Breast epithelium (tissue), 3 donors: ENCODE results near the gene CDK5RAP2.

ENCODE experiments used
- CTCF ChIP-seq, 3 donors: fragments of 450-650 bp; IDR thresholded peaks; one replicate each; pipeline ENCODE4 v1.5.1; 2016 to 2017; ENCODE audit warnings: antibody characterized with exemption in 3 of 3, mild to moderate bottlenecking in 3 of 3, moderate library complexity in 3 of 3
- POLR2A ChIP-seq: fragments of 450-650 bp; IDR thresholded peaks from one replicate; pipeline ENCODE4 v1.6.1; 2016; ENCODE audit warnings: antibody characterized with exemption, mild to moderate bottlenecking, moderate library complexity
- POLR2AphosphoS5 ChIP-seq, 3 donors: sonication (generic); formaldehyde crosslinking; IDR thresholded peaks; one replicate each; pipeline ENCODE4 v1.6.1; 2017; ENCODE audit warnings: antibody characterized with exemption in 3 of 3

- TF ChIP-seq CTCF (IDR thresholded peaks at IDR 0.05), result no peak
- TF ChIP-seq POLR2A, result no peak
- no peak for TF ChIP-seq POLR2AphosphoS5 (IDR thresholded peaks at IDR 0.05)
Measured at GRCh38 chr9:120375316-120375715, 204.7 kb downstream of the CDK5RAP2 start.
